Activated CD4-positive, alpha-beta T cell treated with anti-CD3 and anti-CD28 coated beads for 1 hour (primary cell): ENCODE measurements around the gene CAB39L.

Experiments used
- DNase-seq: peaks from one replicate; pipeline ENCODE4 v3.0.0-alpha.2; 2020

CAB39L gene

DNA sequence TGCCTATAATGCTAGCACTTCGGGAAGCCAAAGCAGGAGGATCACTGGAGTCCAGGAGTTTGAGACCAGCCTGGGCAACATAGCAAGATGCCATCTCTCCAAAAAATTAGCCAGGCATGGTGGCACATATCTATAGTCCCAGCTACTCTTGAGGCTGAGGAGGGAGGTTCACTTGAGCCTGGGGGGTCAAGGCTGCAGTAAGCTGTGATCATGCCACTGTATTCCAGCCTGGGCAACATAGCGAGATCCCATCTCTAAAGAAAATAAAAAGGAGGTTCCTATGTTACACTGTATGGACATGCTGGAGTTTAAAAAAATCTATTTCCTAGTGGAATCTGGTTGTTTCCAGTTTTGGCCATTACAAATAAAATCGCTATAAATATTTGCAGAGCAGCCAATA lies 2.6 kb downstream of the CAB39L start:
- no peak for DNase-seq

DNA sequence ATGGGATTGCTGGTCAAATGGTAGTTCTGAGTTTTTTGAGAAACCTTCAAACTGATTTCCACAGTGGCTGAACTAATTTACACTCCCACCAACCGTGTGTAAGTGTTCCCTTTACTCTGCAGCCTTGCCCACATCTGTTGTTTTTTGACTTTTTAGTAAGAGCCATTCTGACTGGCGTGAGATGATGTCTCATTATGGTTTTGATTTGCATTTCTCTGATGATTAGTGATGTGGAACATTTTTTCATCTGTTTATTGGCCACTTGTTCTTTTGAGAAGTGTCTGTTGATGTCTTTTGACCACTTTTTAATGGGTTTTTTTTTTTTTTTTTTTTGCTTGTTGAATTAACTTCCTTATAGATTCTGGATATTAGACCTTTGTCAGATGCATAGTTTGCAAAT lies 4.3 kb downstream of the CAB39L start:
- no peak for DNase-seq

DNA sequence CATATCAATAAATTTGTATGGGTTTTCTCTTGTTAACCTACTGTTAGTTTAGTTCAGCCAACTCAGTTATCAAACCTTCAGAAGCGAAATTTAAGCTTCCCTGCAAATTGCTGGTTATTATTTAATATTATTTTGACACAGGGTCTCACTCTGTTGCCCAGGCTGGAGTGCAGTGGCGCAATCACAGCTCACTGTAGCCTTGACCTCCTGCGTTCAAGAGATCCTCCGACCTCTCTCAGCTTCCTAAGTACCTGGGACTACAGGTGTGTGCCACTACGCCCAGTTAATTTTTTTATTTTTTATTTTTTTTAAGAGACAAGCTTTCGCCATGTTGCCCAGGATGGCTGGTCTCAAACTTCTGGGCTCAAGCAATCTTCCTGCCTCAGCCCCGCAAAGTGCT lies 6.2 kb downstream of the CAB39L start:
- no peak for DNase-seq

DNA sequence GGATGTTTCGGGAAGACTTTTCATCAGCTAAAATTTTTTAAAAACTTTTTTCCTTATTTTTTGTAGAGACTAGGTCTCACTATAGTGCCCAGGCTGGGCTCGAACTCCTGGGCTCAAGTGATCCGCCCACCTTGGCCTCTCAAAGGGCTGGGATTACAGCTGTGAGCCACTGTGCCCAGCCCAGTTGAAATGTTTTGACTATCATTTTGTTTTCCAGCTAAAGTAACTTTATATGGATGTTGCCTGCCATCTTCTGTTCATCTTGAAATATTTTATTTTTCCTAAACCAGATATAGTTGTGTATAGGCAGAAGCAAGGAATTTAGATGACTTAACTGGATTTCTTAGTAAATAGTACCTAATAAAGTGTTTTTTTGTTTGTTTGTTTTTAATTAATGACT lies 7.0 kb downstream of the CAB39L start:
- no peak for DNase-seq

DNA sequence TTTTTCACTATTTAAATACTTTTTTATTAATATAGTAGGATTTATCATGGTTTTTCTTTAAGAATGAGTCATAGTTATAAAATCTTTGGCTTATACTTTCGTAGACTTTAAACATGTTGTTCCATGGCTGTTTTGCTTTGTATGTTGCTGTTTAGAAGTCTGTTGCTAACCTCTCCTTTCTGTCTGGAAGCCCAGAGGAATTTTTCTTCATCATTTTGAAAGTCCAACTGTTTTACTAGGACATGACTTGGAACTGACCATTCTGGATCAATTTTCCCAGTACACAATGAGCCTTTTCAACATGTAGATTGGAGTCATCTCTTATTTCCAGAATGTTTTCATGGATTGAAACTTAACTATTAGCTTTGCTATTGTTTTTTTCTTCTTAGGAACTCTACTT lies 7.9 kb downstream of the CAB39L start:
- DNase-seq: no peak

DNA sequence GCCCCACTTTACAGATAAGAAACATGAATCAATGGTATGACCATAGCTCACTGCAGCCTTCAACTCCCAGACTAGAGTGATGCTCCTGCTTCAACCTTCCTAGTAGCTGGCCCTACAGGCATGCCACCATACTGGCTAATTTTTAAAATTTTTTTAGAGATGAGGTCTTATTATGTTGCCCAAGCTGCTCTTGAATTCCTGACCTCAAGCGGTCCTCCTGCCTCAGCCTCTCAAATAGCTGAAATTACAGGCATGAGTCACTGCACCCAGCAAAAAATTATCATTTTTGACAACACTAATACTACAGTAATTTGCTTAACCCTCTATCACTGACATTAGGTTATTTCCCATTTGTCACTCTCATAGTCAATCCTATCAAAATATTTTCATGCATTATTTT lies 14.7 kb downstream of the CAB39L start:
- no peak for DNase-seq

DNA sequence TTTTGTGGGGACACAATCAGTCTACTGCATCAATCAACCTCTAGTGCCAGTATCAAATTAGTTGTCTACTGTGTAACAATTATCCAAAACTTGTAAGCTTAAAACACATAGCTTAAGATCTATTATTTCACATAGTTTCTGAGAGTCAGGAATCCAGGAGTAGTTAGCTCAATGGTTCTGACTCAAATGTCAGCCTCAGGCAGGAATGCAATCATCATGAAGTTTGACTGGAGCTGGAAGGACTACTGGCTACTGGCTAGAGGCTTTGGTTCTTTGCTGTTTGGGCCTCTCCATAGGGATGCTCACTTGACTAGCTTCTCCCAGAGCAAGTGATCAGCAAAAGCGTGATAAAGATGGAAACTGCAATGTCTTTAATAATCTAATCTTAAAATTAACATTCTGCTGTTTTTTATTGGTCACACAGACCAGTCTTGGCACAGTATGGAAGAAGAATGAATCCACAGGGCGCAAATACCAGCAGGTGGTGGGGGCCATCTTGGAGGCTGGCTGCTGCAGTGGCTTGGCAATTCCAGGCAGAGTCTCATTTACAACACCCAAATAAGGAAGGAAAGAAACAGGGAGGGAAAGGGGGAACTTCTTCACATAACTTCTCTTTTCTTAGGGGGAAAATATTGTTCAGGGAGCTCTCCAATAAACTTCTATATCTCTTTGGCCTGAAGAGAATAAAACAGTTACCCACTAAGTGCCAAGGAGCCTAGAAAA lies 15.7 kb downstream of the CAB39L start:
- no peak for DNase-seq

DNA sequence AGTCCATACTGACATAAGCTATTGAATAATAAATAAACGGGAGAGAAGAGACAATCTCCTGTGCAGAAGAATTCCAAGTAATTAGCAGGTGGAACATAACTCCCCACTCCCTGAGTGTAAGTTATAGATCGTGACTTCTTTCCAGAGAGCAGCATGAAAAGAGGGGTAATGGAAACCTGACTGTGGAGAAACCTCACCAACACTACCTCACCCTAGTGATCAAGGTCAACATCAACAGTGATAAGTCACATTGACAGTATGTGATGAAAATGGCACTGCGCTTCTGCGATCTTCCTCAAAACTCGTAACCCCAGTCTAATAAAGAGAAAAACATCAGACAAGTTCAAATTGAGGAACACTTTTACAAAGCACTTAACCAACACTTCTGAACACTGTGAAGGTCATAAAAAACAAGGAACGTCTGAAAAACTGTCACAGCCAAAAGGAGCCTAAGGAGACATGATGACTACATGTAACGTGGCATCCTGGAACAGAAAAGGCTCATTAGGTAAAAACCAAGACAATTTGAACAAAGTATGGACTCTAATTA lies 19.8 kb downstream of the CAB39L start:
- no peak for DNase-seq

DNA sequence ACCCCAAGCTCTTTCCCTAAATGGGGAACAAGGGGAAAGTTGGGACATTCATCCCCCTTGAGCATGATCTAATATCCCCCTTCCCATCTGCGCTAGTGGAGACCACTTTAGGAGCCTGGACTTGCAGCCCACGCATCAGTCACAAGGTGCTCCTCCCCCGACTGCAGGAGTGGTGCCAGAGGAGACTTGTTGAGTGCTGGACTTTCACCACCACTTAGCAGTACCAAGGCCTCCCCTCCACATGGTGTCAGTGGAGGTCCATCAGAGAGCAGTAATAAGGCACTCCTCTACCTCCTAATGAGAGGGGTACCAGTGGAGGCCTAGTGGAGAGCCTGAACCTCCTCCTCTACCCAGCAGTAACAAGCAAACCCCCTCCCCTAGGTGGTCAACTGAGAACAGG lies 22.5 kb downstream of the CAB39L start:
- peak; percentile 11 for DNase-seq

DNA sequence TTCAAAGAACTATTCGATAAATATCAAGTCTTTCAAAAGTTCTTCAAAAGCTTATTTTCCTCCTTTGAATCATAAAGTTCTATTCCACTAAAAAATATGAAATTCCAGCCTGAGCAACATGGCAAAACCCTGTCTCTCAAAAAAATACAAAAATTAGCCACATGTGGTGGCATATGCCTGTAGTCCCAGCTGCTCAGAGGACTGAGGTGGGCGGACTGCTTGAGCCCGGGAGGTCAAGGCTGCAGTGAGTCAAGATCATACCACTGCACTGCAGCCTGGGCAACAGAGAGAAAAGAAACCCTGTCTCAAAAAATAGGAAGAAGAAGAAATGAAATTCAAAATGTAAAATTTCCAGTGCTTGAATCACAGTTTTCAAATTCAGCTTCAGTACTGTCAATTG lies 24.6 kb downstream of the CAB39L start:
- DNase-seq: no peak

DNA sequence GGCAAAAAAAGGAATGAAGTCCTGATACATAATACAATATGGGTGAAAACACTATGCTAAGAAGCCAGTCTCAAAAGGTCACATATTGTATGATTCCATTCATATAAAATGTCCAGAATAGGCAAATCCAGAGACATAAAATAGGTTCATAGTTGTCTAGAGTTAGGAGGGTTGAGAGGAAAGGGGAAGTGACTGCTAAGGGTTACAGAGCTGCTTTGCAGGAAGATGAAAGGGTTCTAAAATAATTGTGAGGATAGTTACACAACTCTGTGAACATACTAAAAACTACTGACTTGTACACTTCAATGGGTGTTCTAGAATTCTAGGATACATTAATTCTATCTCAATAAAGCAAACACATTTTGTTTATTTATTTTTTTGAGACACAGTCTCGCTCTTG lies 25.7 kb downstream of the CAB39L start:
- DNase-seq: no peak

DNA sequence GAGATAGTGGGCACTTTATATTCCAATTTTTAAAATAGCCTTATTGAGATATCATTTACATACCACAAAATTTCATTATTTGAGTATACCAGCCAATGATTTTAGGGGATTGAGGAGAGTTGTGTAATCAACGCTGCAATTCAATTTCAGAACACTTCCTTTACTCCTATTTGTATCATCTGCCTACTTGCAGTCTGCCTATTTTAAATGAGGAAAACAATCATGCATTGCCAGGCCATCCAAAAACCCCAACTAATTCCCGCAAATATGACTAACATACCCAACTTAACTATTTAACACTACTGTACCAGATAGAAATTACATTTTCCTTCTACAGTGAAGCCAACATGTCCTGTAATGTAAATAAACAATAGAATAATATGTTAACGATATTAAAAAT lies 26.7 kb downstream of the CAB39L start:
- DNase-seq: no peak

DNA sequence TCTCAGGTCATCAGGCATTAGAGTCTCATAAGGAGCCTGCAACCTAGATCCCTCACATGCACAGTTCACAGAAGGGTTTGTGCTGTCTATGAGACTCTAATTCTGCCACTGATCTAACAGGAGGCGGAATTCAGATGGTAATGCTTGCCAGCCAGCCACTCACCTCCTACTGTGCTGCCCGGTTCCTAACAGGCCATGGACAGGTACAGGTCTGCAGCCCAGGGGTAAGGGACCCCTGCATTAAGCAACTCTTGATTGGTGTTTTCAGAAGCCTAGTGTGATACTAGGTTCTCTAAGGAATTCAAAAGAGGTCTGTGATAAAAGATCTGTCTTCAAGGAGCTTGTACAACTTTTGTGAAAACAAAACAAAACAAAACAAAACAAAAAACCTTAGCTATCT lies 31.1 kb downstream of the CAB39L start:
- no peak for DNase-seq

DNA sequence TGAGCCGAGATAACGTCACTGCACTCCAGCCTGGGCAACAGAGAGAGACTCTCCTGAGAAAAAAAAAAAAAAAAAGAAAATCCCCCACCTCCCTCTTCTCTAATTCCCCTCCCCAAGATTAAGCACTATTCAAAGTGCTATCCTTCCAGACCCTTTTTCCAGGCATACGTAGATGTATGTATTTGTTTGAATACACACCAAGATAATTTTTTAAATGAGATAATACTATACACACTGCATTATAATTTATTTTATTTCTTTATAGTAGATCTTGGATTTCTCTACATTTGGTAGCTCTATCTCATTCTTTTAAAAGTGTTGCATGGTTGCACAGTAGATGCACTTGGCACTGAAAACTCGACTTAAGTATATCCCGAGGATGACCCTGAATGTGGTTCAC lies 32.5 kb downstream of the CAB39L start:
- no peak for DNase-seq

DNA sequence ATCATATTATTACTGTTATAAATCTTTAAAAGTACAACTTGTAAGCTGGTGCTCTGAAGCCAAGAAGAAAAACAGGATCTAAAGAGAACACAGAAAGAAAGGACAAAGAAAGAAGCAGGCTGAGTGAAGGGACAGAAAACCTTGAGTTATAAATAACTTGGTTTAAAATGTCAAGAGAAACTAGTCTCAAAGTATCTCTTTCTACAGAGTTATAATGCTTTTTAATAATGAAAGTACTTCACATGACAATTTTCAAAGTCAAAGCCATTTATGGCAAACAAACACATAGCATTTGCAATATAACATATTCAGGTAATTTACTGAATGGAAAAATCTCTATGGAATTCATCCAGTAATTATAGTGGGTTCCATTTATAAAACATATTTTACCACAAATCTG lies 33.4 kb downstream of the CAB39L start:
- no peak for DNase-seq

DNA sequence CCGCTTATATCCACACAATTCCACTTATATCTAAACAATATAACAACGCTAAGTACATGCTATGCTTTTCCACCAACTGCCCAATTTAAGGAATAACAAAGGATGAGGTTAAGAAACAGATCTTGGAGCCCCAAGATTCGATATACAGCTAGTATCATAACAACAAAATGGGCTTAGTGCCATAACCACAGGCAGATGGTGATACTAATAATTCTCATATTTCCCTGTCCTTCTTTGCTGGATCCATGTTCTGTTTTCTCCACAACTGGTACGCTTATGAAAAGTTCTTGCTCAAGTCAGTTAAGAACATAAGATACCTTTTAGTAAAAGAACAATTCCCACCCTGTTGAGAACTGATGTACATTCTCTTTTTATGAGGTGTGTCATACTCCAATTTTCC lies 33.9 kb downstream of the CAB39L start:
- no peak for DNase-seq

DNA sequence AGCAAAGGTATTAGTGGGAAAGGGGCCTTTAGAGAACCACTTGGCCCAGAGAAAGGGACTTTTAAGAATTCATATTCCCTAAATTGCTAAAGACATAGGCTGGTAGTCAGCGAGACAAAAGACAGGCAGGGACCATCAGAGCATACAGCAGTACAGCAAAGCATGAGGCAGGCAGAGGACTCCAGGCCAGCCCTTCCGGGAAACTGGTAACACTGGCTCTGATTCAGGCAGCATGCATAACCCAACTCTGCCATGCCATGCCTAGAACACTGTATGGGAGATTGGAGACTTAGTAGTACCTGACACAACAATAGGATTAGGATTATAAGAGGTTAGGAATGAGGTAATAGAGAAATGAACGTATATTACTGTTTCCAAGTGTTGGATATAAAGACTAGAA lies 34.9 kb downstream of the CAB39L start:
- no peak for DNase-seq

DNA sequence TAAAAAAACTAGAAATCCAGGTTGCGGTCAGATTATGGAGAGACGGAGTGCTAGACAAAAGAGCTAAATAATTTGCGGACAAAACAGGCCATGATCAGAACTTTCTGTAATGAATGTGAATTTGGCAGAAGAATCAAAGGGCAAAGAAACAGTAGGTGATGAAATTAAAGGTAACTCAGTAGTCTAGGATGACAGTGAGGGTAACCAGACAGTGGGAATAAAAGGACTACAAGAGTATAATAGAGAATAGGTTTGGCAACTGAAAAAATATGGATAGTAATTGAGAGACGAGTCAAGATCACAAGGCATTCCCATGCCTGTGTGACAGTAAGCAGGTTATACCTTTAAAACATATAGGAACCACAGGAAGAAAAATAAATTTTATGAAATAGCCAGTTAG lies 35.9 kb downstream of the CAB39L start:
- no peak for DNase-seq

DNA sequence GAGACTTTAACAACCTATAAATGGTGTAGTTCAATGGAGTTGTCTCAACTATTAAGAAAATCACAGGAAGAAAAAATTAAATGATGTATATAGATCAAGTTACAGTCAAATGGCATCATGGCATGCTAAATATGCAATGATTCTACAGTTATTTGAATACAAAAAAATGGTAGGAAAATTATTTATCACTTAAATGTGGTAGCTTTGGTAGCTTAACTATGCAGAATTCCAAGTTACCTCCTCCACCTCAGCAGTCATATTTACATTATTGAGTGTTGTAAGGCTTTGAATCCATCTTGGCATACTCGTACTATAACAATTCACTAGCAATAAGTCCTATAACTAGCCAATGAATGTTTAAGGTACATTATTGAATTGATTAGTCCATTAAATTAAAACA lies 36.8 kb downstream of the CAB39L start:
- DNase-seq: no peak

DNA sequence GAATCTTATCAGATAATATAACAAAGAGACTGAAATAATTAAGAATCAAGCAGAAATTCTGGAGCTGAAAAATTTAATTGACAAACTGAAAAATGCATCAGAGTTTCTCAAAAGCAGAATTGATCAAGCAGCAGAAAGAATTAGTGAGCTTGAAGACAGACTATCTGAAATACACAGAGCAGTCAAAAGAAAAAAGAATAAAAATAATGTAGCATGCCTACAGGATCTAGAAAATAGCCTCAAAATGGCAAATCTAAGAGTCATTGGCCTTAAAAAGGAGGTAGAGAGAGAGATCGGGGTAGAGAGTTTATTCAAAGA lies 39.2 kb downstream of the CAB39L start:
- DNase-seq: no peak

DNA sequence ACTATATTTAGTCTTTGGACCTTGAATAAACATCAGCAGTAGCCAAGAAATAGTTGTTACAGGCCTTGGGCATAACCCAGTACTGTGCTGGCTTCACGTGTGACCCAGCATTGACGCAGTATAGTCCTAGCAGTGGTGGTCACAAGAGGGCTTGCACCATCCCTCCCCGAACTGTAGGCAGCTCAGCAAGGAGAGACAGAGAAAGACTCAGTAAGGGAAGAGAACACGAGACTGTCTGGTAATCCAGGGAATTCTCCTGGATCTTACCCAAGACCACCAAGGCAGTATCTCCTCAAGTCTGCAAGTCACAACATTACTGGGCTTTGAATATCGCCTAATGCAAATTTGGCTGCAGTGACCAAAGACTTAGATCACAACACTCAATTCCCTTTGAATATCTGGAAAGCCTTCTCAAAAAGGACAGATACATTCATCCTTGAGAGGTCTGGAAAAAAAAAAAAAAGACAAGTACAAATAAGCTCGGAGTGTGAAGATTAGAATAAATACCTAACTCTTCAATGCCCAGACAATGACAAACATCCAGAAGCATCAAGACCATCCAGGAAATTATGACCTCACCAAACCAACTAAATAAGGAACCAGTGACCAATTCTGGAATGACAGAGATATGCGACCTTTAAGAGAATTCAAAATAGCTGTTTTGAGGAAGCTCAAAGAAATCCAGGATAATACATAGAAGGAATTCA lies 39.7 kb downstream of the CAB39L start:
- no peak for DNase-seq

DNA sequence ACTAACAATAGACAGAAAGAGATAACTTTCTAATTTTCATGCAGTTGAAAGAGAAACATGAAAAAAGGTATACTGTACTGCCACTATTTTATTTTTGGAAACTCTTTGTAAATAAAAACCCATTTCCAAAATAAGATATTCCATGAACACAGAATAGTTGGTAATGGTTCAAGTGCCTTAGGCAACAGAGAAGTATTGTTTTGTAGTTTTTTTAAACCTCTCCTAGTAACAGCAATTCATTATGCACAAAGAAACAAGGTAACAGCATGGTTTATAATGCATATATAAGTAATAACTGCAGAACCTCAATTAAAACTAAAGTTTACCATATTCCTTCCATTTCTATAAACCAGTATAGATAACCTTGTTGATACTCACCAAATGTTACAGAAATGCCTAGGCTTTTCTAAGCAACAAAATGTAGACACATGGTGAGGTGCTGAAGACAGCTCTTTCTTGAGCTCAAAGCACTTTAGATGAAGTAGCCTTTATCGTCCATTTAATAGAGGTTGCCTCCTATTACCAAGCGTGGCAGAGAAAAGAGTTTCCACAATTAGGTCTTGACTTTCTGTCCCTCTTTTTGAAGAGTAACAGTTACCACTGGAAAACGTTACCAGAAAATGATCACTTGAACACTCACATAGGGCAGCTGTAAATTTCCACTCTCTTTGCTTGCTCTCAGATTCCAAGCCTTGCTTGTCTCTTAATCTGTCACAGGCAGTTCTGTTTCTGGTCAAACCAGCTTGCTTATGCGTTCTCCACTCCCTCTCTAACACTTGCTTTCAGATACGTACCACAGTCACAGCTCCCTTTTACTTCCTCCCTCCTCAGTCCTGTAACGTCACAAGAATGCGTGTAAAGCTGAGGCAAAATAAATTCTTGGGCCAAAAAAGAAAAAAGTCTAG lies 42.9 kb downstream of the CAB39L start:
- no peak for DNase-seq

DNA sequence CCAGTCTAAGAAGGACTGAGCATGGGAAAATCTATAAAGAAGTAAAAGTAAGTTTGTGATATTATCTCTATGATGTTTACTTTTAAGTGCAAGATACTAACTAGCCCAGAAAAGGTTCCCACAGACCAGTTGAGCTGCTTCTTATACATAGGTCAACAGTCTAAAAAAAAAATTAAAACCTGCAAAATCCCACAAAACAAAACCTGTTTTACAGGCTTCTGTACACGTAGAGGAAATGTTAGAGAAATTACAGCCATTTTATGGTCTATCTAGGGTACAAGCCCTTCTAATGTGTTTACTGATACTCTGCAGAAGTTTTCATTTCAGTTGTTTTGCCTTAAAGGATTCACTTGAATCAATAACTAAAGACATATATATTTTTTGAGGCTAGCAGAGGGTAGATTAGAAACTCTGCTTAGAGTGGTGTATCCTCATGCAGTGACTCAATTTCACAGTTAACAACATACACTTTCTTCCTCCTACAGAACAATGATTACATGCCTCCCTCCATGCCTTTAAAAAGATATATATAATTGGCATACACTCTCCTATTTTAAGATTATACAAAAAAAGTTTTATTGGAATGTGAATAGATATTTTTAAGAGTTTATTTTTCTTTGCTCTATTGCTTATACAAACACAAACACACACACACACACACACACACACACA lies 43.9 kb downstream of the CAB39L start:
- DNase-seq: no peak
